ENCODE measurements around the gene ARCN1. TPM values are rescaled to one million over a fixed set of nuclear protein-coding genes. Genes with fewer than 3 reads are reported as not detected.
A peak's percentile ranks its signal among the peaks of the same experiment; 100 is the strongest.

The ARCN1 gene
- total RNA-seq, 1 donor from 2014 or later, result 201 TPM

- TF ChIP-seq, protein P1, sequence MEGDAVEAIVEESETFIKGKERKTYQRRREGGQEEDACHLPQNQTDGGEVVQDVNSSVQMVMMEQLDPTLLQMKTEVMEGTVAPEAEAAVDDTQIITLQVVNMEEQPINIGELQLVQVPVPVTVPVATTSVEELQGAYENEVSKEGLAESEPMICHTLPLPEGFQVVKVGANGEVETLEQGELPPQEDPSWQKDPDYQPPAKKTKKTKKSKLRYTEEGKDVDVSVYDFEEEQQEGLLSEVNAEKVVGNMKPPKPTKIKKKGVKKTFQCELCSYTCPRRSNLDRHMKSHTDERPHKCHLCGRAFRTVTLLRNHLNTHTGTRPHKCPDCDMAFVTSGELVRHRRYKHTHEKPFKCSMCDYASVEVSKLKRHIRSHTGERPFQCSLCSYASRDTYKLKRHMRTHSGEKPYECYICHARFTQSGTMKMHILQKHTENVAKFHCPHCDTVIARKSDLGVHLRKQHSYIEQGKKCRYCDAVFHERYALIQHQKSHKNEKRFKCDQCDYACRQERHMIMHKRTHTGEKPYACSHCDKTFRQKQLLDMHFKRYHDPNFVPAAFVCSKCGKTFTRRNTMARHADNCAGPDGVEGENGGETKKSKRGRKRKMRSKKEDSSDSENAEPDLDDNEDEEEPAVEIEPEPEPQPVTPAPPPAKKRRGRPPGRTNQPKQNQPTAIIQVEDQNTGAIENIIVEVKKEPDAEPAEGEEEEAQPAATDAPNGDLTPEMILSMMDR (IDR thresholded peaks at IDR 0.05), result no peak
- Mint-ChIP-seq H3K36me3 (ENCODE audit: unreplicated experiment) (peaks cover 19% of the 10 kb centered on the region), H3K27me3 (ENCODE audit: unreplicated experiment) (no peaks in the 10 kb centered on the region), H3K27ac (ENCODE audit: unreplicated experiment) (peak overlapping the region; percentile 92), H3K4me1 (ENCODE audit: unreplicated experiment) (peaks cover 62% of the 10 kb centered on the region), H3K4me3 (ENCODE audit: unreplicated experiment) (peak overlapping the region; percentile 70), H3K9me3 (ENCODE audit: unreplicated experiment) (no peaks in the 10 kb centered on the region)
- DNase-seq (ENCODE audit: extremely low spot score, unreplicated experiment), result no peak
These were observed 34.1 kb downstream of the ARCN1 start for GRCh38 chr11:118606157-118606843.

DNA sequence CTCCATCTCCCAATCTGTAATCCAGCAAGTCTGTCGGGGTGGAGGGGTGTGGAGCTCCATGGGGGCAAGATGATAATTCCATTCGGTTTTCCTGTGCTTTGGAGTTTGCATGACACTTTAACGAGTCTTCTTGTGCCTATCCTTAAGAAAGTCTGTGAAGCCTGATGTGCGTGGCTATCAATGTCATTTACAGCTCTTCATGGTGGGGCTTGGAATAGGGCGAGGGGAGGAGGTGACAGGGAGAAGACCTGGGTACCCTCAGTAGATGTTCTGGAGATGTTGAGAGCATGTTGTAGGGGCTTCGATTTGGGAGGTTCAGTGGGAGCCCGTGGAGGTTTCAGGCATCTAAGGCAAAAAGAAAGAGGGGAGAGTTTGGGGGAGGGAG lies 34.6 kb downstream of the ARCN1 start:
- DNase-seq (ENCODE audit: extremely low spot score, unreplicated experiment), result no peak
- H3K36me3 Mint-ChIP-seq (ENCODE audit: unreplicated experiment), result peaks cover 13% of the 10 kb centered on the region
- H3K4me3 Mint-ChIP-seq (ENCODE audit: unreplicated experiment), result peak overlapping the region; percentile 70
- no peaks in the 10 kb centered on the region for H3K27me3 Mint-ChIP-seq (ENCODE audit: unreplicated experiment)
- no peaks in the 10 kb centered on the region for H3K9me3 Mint-ChIP-seq (ENCODE audit: unreplicated experiment)
- peaks cover 65% of the 10 kb centered on the region for H3K4me1 Mint-ChIP-seq (ENCODE audit: unreplicated experiment)
- TF ChIP-seq, protein P1 (IDR thresholded peaks at IDR 0.05), result no peak
- peak overlapping the region; percentile 92 for H3K27ac Mint-ChIP-seq (ENCODE audit: unreplicated experiment)

DNA sequence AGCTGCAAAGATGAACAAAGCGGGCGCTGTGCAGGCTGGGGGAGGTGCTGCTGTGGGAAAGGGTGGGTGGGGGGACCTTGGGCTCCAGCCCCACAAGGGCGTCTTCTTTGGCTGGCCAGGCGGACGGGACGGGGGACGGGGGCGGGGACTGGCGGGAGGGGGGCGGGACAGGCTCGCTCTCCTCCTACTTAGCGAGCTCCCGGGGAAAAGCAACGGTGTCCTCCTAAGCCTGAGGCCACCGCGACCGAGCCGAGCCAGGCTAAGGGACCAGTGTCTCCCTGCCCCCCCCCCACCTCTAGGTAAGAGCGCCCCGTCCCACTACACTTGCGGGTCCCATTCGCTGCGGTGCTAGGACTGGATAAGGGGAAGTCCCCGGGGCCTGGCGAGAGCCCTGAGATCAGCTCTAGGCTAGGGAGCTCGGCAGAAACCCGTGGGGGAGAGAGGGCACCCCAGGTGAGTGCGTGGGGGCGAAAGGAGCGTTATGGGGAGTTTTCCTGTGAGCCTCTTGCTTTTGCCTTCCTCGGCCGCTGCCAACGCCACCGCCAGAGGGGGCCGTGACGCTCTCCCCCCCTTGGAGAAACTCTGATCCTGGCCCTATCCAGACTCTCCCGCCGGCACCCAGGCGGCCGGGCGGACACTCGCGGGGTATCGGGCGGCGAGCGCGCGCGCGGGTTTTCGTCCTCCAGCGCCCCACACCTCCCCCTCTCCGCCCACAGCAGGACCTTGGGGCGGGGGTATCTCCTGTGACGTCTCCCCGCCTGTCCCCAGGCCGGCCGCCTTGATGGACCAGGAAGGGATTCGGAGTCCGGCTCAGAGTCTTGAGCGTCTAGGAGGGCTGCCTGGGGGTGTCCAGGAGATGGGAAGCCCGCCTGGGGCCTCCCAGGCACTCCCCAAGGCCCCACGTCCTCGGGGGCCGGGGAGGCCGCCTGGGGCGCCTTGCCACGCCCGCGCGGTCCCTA lies 35.5 kb downstream of the ARCN1 start, which contains the start of gene PHLDB1:
PHLDB1 (plus strand) TSS at position 215 of the 959 bp plus-strand sequence. CDS start 6,222 bp downstream, outside the sequence.
- H3K27me3 Mint-ChIP-seq (ENCODE audit: unreplicated experiment), result no peaks in the 10 kb centered on the region
- peaks cover 5% of the 10 kb centered on the region for H3K36me3 Mint-ChIP-seq (ENCODE audit: unreplicated experiment)
- peaks cover 71% of the 10 kb centered on the region for H3K4me1 Mint-ChIP-seq (ENCODE audit: unreplicated experiment)
- peak; percentile 91 for DNase-seq (ENCODE audit: extremely low spot score, unreplicated experiment)
- TF ChIP-seq, protein P1 (IDR thresholded peaks at IDR 0.05), result peak; percentile 66
- H3K27ac Mint-ChIP-seq (ENCODE audit: unreplicated experiment), result peak within 1 kb of the TSS; percentile 92
- peak within 1 kb of the TSS; percentile 75 for H3K4me3 Mint-ChIP-seq (ENCODE audit: unreplicated experiment)
- H3K9me3 Mint-ChIP-seq (ENCODE audit: unreplicated experiment), result no peaks in the 10 kb centered on the region

DNA sequence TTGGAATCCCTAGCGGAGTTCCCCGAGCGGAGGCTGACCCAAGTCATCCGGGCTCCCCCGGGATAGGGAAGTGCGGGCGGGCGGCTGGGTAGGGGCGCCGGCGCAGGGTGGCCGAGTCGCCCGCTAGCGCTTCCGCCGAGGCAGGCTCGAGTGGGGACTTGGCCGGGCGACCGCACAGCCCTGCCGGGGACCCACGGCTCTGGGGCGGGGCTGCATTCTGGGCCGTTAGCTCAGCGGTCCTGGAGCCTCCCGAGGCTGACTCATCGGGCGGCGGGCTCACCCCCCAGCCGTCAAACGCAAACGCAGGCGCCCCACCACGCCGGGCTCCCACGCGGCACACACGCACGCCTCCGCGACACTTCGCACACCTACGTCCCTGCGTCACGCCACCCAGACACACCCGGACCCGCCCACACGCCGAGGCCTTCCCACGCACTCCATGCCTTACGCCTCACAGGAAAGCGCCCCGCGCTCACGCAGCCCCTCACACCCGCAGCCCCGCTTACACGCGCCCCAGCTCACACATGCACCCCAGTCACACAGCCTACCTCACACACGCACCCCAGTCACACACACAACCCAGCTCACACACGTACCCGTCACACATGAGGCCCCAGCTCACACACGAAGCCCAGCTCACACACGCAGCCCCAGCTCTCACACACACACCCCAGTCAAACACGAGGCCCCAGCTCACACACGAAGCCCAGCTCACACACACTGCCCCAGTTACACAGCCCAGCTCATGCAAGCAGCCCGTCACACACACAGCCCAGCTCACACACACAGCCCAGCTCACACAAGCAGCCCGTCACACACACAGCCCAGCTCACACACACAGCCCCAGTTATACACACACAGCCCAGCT lies 36.4 kb downstream of the ARCN1 start:
- H3K36me3 Mint-ChIP-seq (ENCODE audit: unreplicated experiment), result no peaks in the 10 kb centered on the region
- H3K4me1 Mint-ChIP-seq (ENCODE audit: unreplicated experiment), result peaks cover 74% of the 10 kb centered on the region
- DNase-seq (ENCODE audit: extremely low spot score, unreplicated experiment), result no peak
- peak overlapping the region; percentile 75 for H3K4me3 Mint-ChIP-seq (ENCODE audit: unreplicated experiment)
- H3K27me3 Mint-ChIP-seq (ENCODE audit: unreplicated experiment), result no peaks in the 10 kb centered on the region
- H3K27ac Mint-ChIP-seq (ENCODE audit: unreplicated experiment), result peak overlapping the region; percentile 91
- TF ChIP-seq, protein P1 (IDR thresholded peaks at IDR 0.05), result no peak
- H3K9me3 Mint-ChIP-seq (ENCODE audit: unreplicated experiment), result no peaks in the 10 kb centered on the region
